Adrenal gland (tissue), 5 donors: ENCODE results near the gene ZNF511.

Experiments
- CTCF ChIP-seq, 6 experiments: fragments of 450-650 bp in 4 of 6; fragments of 200-600 bp in 2 of 6; sonication (generic) in 1 of 6; IDR thresholded peaks; 1 replicate in 5 of 6; 2 replicates in 1 of 6; pipeline versions ENCODE4 v1.5.1 to v1.8.0; 2016 to 2021; ENCODE audit warnings: antibody characterized with exemption in 6 of 6, mild to moderate bottlenecking in 2 of 6, moderate library complexity in 1 of 6
- POLR2A ChIP-seq, 2 donors: fragments of 450-650 bp; IDR thresholded peaks; one replicate each; pipeline ENCODE4 v1.6.1; 2017; ENCODE audit warnings: antibody characterized with exemption in 2 of 2, mild to moderate bottlenecking in 2 of 2, moderate library complexity in 1 of 2
- donor health status: DM: no; HTN: no; CAD: no.

- TF ChIP-seq CTCF (IDR thresholded peaks at IDR 0.05) (no peak), POLR2A (IDR thresholded peaks at IDR 0.05) (no peak)
These were observed 13.0 kb upstream of the ZNF511 start for GRCh38 chr10:133295426-133296320.
